BJ (cell line): ENCODE measurements around the gene CD247. TPM values are rescaled to one million over a fixed set of nuclear protein-coding genes. Genes with fewer than 3 reads are reported as not detected.

Experiments
- CTCF ChIA-PET: fragments of 350-600 bp; formaldehyde crosslinking; extraction: SDS; loops from one replicate; lab custom pipeline; 2021; ENCODE audit warnings: antibody characterized with exemption, inconsistent platforms; lab: Yijun Ruan, JAX
- POLR2A ChIA-PET: fragments of 300-600 bp; sonication (Branson Sonifier 250); formaldehyde crosslinking; extraction: SDS; loops from one replicate; lab custom pipeline; 2021; ENCODE audit warnings: antibody characterized with exemption; lab: Charles Lee
- DNase-seq: peaks from one replicate; pipeline ENCODE4 v3.0.0-alpha.2; 2011; ENCODE audit warnings: low read depth
- H3K27me3 ChIP-seq: 2 replicates; pipeline ENCODE4 v1.6.0; 2011; ENCODE audit warnings: low read length; ENCODE audit not compliant: control insufficient read depth, insufficient read depth
- H3K36me3 ChIP-seq: 2 replicates; pipeline ENCODE4 v1.5.1; 2011; ENCODE audit warnings: low read length; ENCODE audit not compliant: control insufficient read depth, insufficient read depth
- H3K4me3 ChIP-seq: 2 replicates; pipeline ENCODE4 v1.5.1; 2011; ENCODE audit warnings: low read depth, mild to moderate bottlenecking, control low read depth, low read length
- CTCF ChIP-seq: IDR thresholded peaks from 2 replicates; pipeline ENCODE4 v1.5.1; 2011; ENCODE audit warnings: low read depth, mild to moderate bottlenecking, control low read depth, inconsistent platforms, low read length, moderate library complexity; ENCODE audit not compliant: insufficient read depth
- polyA plus RNA-seq: library from polyadenylated mRNA; depleted of rRNA; stranded (reverse); fragments of >200 nt; gene quantifications from 2 replicates; pipeline ENCODE4 v1.2.3, GENCODE V29; 2011

The CD247 gene
- polyA plus RNA-seq, 1 experiment = not detected

GRCh38 chr1:167426716-167427115, 91.6 kb downstream of the CD247 start:
- CTCF ChIA-PET = interaction anchor here (2.8 kb wide), 1 partner anchor 14 kb away, joined by 8 read pairs; no protein-coding TSS in a partner anchor
- POLR2A ChIA-PET = no interaction called here
- Histone ChIP-seq H3K36me3 (peaks cover 2% of the 10 kb centered on the region), H3K4me3 (no peak overlapping the region), H3K27me3 (no peaks in the 10 kb centered on the region)
- no peak for TF ChIP-seq CTCF
- no peak for DNase-seq

- no peak for DNase-seq
- no peaks in the 10 kb centered on the region for H3K27me3 ChIP-seq
- POLR2A ChIA-PET = no interaction called here
- H3K4me3 ChIP-seq = no peak overlapping the region
- peaks cover 2% of the 10 kb centered on the region for H3K36me3 ChIP-seq
- CTCF ChIA-PET = interaction anchor here (0.6 to 2.8 kb wide), 4 partner anchors 16 to 206 kb away, joined by 3 to 8 read pairs (median 3); no protein-coding TSS in a partner anchor
- TF ChIP-seq CTCF = no peak
These were observed 92.8 kb downstream of the CD247 start for GRCh38 chr1:167425482-167425881.

GRCh38 chr1:167423684-167424619, 94.4 kb downstream of the CD247 start:
- ChIA-PET CTCF (interaction anchor here (1.1 to 1.5 kb wide), 3 partner anchors 15 to 19 kb away, joined by 3 read pairs; no protein-coding TSS in a partner anchor), POLR2A (no interaction called here)
- DNase-seq = no peak
- Histone ChIP-seq H3K27me3 (no peaks in the 10 kb centered on the region), H3K36me3 (peaks cover 2% of the 10 kb centered on the region), H3K4me3 (no peak overlapping the region)
- TF ChIP-seq CTCF = no peak

- no peak for DNase-seq
- no peaks in the 10 kb centered on the region for H3K27me3 ChIP-seq
- POLR2A ChIA-PET = no interaction called here
- no peak overlapping the region for H3K4me3 ChIP-seq
- H3K36me3 ChIP-seq = peaks cover 6% of the 10 kb centered on the region
- TF ChIP-seq CTCF = no peak
- CTCF ChIA-PET = no interaction called here
These were observed 97.8 kb downstream of the CD247 start for GRCh38 chr1:167420510-167420909.

GRCh38 chr1:167419245-167419644, 99.1 kb downstream of the CD247 start:
- no peak overlapping the region for H3K4me3 ChIP-seq
- ChIA-PET POLR2A (no interaction called here), CTCF (interaction anchor here (0.6 to 1.2 kb wide), 3 partner anchors 10 to 115 kb away, joined by 3 to 4 read pairs (median 3); no protein-coding TSS in a partner anchor)
- no peak for TF ChIP-seq CTCF
- DNase-seq = no peak
- H3K27me3 ChIP-seq = no peaks in the 10 kb centered on the region
- peaks cover 6% of the 10 kb centered on the region for H3K36me3 ChIP-seq
